Endothelial cell of umbilical vein (primary cell): ENCODE data around the gene SGF29.

Experiments used
- CTCF ChIP-seq, 2 donors: IDR thresholded peaks; 1 replicate in 1 of 2; 2 replicates in 1 of 2; pipeline ENCODE4 v1.5.1; 2011; ENCODE audit warnings: low read length in 2 of 2, mild to moderate bottlenecking in 2 of 2, moderate library complexity in 2 of 2, control low read depth in 1 of 2, inconsistent platforms in 1 of 2, low read depth in 1 of 2; ENCODE audit not compliant: insufficient read depth in 1 of 2; ENCODE audit errors: extremely low read depth in 1 of 2
- EZH2 ChIP-seq: IDR thresholded peaks from 2 replicates; pipeline ENCODE4 v1.6.1; 2012; ENCODE audit warnings: borderline replicate concordance, low read depth, mild to moderate bottlenecking, moderate library complexity, low read length, inconsistent platforms; ENCODE audit not compliant: severe bottlenecking
- FOS ChIP-seq: IDR thresholded peaks from 2 replicates; pipeline ENCODE4 v1.6.1; 2011; ENCODE audit warnings: mild to moderate bottlenecking, low read length, moderate library complexity, borderline replicate concordance; ENCODE audit not compliant: insufficient read depth
- GATA2 ChIP-seq: IDR thresholded peaks from 2 replicates; pipeline ENCODE4 v1.7.0; 2011; ENCODE audit warnings: low read depth, mild to moderate bottlenecking, moderate library complexity, mixed read lengths, low read length; ENCODE audit not compliant: insufficient read length, insufficient read depth
- JUN ChIP-seq: IDR thresholded peaks from 2 replicates; pipeline ENCODE4 v1.6.1; 2011; ENCODE audit warnings: borderline replicate concordance, low read depth; ENCODE audit not compliant: insufficient read length, insufficient read depth
- MYC ChIP-seq: IDR thresholded peaks from one replicate; pipeline ENCODE4 v1.6.1; 2011; ENCODE audit warnings: mild to moderate bottlenecking, low read depth, low read length
- POLR2A ChIP-seq: IDR thresholded peaks from 2 replicates; pipeline ENCODE4 v1.6.1; 2012; ENCODE audit warnings: low read depth, mild to moderate bottlenecking, control low read depth, low read length
- POLR2AphosphoS5 ChIP-seq: IDR thresholded peaks from 2 replicates; pipeline ENCODE4 v1.6.1; 2012; ENCODE audit warnings: low read depth, mild to moderate bottlenecking, control low read depth, low read length, moderate library complexity; ENCODE audit not compliant: insufficient read depth
- TF ChIP-seq, protein P1 (sequence below): IDR thresholded peaks from 2 replicates; pipeline ENCODE4 v1.6.1; 2011; ENCODE audit not compliant: insufficient read depth, insufficient read length

GRCh38 chr16:28602529-28602928, 48.8 kb downstream of the SGF29 start:
- TF ChIP-seq CTCF (IDR thresholded peaks at IDR 0.05; ENCODE audit: extremely low read depth in 1 of 2, insufficient read depth in 1 of 2, low read depth in 1 of 2, low read length in 2 of 2): no peak
- no peak for TF ChIP-seq POLR2AphosphoS5
- TF ChIP-seq, protein P1, sequence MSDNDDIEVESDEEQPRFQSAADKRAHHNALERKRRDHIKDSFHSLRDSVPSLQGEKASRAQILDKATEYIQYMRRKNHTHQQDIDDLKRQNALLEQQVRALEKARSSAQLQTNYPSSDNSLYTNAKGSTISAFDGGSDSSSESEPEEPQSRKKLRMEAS: no peak
- no peak for TF ChIP-seq FOS
- TF ChIP-seq POLR2A: no peak
- no peak for TF ChIP-seq EZH2
- no peak for TF ChIP-seq JUN
- TF ChIP-seq MYC: no peak
- no peak for TF ChIP-seq GATA2
